Mucosa of stomach (tissue), 1 donor: ENCODE data around the gene RAB3A.

Experiments used
- H3K27me3 ChIP-seq: one replicate; pipeline ENCODE4 v1.7.0; 2013; ENCODE audit warnings: mild to moderate bottlenecking, low read length; ENCODE audit not compliant: control insufficient read depth, insufficient read depth
- H3K36me3 ChIP-seq: one replicate; pipeline ENCODE4 v1.7.0; 2013; ENCODE audit warnings: low read length; ENCODE audit not compliant: control insufficient read depth, insufficient read depth
- H3K4me1 ChIP-seq: one replicate; pipeline ENCODE4 v1.7.0; 2013; ENCODE audit warnings: mild to moderate bottlenecking, low read length; ENCODE audit not compliant: control insufficient read depth, insufficient read depth
- H3K4me3 ChIP-seq: one replicate; pipeline ENCODE4 v1.7.0; 2013; ENCODE audit warnings: low read length
- H3K9ac ChIP-seq: one replicate; pipeline ENCODE4 v1.7.0; 2013; ENCODE audit warnings: mild to moderate bottlenecking, low read length, moderate library complexity
- H3K9me3 ChIP-seq: one replicate; pipeline ENCODE4 v1.7.0; 2013; ENCODE audit warnings: mild to moderate bottlenecking, low read length, moderate library complexity; ENCODE audit not compliant: control insufficient read depth
- donor health status: Pancreatic carcinoma.

Gene RAB3A

DNA sequence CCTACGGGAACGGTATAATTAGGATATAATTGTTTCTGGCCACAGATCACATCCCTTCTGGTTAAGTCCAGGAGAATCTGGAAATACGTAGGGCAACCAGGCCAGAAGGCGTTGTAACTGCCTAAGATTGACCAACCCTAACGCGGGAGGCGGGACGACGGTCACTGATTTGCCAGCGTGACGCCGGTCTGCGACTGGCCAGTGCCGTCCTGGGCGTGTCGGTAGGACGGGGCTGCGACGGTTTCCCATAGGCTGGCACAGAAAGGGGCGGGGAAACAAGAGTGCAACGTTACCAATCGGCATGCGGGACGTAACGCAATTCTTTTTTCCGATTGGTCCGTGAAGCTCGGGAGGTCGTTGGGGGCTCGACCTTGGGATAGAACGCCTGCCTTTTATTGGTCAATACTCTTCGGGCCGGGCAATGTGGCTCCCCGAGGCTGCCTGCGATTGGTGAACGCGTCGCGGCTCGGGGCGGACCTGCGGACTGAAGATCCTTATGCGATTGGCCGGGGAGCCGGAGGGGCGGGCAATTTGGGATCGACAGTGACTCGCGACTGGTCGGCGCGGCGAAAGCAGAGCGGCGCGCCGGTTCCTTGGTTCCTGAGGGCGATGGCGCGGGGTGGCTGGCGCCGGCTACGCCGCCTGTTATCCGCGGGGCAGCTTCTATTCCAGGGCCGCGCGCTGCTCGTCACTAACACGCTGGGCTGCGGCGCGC lies 11.0 kb downstream of the RAB3A start, which contains the start of gene MPV17L2:
MPV17L2 (plus strand) TSS at position 546 of the 715 bp plus-strand sequence; CDS start at position 610, 64 bp downstream.
- Histone ChIP-seq H3K36me3 (no peaks in the 10 kb centered on the region), H3K9me3 (no peaks in the 10 kb centered on the region), H3K27me3 (no peaks in the 10 kb centered on the region), H3K4me3 (peak within 1 kb of the TSS; percentile 74), H3K4me1 (peaks cover 14% of the 10 kb centered on the region), H3K9ac (peak within 1 kb of the TSS; percentile 75)

DNA sequence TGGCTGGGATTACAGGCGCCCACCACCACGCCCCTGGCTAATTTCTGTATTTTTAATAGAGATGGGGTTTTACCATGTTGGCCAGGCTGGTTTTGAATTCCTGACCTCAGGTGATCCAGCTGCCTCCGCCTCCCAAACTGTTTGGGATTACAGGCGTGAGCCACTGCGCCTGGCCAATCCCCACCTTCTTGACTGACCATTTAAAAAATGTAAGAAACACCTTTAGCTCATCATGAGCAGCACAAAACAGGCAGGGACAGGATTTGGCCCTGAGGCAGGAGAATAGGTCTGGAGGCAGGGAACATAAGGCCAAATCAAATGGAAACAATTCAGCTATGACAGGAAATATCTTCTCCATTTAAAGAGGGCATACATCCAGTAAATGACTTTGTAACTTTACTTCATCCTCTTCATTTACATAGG lies 12.2 kb downstream of the RAB3A start:
- Histone ChIP-seq H3K9ac (peak overlapping the region; percentile 75), H3K36me3 (no peaks in the 10 kb centered on the region), H3K4me3 (peak overlapping the region; percentile 29), H3K27me3 (no peaks in the 10 kb centered on the region), H3K9me3 (no peaks in the 10 kb centered on the region), H3K4me1 (peaks cover 14% of the 10 kb centered on the region)

DNA sequence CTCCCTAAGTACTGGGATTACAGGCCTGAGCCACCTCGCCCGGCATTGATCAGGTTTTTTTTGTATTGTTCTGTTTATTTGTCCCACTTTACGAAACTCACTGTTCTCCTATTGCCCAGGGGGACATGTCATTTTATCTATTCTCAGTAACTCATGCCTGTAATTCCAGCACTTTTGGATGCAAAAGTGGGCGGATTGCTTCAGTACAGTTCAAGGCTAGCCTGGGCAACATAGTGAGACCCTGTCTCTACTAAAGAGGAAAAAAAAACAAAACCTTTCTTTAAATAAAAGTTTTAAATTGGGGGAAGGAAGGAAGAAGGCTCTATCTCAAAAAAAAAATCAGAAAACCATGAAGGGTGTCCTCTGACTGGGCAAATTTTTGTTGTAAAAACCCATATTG lies 13.6 kb downstream of the RAB3A start:
- peaks cover 14% of the 10 kb centered on the region for H3K4me1 ChIP-seq
- no peaks in the 10 kb centered on the region for H3K27me3 ChIP-seq
- H3K9ac ChIP-seq, result no peak overlapping the region
- H3K4me3 ChIP-seq, result no peak overlapping the region
- no peaks in the 10 kb centered on the region for H3K9me3 ChIP-seq
- H3K36me3 ChIP-seq, result no peaks in the 10 kb centered on the region

DNA sequence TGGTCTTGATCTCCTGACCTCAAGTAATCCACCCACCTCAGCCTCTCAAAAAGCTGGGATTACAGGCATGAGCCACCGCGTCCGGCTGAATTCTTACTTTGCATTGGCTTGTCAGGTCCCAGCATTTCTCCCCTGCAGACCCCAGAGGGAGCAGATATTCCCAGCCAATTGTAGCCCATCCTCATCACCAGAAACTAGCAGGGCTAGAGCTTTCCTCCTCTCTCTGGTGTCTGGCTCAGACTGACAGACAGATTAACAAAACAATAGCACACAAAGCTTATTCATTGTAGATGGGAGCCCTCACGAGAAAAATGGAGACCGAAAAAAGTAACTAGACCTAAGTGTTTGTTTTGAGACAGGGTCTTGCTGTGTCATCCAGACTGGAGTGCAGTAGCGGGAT lies 18.3 kb downstream of the RAB3A start:
- Histone ChIP-seq H3K27me3 (no peaks in the 10 kb centered on the region), H3K4me1 (no peaks in the 10 kb centered on the region)

DNA sequence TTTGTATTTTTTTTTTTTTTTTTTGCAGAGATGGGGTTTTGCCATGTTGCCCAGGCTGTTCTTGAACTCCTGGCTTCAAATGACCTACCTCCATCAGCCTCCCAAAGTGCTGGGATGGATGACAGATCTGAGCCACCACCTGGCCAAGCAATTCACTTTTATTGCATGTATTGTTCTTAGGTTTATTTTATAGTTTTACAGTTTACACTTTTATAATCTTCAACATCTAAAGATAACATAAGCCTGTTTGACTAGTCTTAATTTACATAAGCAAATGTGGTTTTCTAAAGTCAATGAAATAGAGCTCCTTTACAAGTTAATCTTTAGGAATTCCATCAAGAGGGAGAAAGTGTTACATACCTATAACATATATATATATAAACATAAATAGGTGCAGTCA lies 20.3 kb downstream of the RAB3A start:
- H3K9me3 ChIP-seq, result no peaks in the 10 kb centered on the region
- H3K36me3 ChIP-seq, result no peaks in the 10 kb centered on the region
- H3K4me3 ChIP-seq, result no peak overlapping the region
- H3K27me3 ChIP-seq, result no peaks in the 10 kb centered on the region
- H3K9ac ChIP-seq, result no peak overlapping the region
- H3K4me1 ChIP-seq, result no peaks in the 10 kb centered on the region

More for the DNA sequence above, 18.3 kb downstream of the RAB3A start:
- H3K9me3 ChIP-seq, result no peaks in the 10 kb centered on the region
- no peak overlapping the region for H3K4me3 ChIP-seq
- H3K9ac ChIP-seq, result no peak overlapping the region
- no peaks in the 10 kb centered on the region for H3K36me3 ChIP-seq

DNA sequence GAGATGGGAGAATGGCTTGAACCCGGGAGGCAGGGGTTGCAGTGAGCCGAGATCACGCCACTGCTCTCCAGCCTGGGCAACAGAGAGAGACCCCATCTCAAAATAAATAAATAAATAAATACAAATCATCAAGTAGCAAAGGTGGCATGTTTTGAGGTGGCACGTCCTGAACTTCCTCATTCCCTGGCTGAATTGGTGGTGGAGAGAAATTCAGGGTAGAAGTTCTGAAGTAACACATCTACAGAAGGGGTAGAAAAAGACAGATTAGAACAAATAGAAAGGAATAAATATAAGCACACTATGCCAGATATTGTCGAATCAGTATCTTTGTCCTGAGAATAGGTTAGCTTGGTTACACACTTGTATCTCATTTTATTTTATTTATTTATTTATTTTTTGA lies 23.9 kb downstream of the RAB3A start:
- H3K27me3 ChIP-seq, result no peaks in the 10 kb centered on the region
- H3K36me3 ChIP-seq, result no peaks in the 10 kb centered on the region
- H3K9me3 ChIP-seq, result no peaks in the 10 kb centered on the region
- H3K9ac ChIP-seq, result no peak overlapping the region
- peaks cover 2% of the 10 kb centered on the region for H3K4me1 ChIP-seq
- H3K4me3 ChIP-seq, result no peak overlapping the region

DNA sequence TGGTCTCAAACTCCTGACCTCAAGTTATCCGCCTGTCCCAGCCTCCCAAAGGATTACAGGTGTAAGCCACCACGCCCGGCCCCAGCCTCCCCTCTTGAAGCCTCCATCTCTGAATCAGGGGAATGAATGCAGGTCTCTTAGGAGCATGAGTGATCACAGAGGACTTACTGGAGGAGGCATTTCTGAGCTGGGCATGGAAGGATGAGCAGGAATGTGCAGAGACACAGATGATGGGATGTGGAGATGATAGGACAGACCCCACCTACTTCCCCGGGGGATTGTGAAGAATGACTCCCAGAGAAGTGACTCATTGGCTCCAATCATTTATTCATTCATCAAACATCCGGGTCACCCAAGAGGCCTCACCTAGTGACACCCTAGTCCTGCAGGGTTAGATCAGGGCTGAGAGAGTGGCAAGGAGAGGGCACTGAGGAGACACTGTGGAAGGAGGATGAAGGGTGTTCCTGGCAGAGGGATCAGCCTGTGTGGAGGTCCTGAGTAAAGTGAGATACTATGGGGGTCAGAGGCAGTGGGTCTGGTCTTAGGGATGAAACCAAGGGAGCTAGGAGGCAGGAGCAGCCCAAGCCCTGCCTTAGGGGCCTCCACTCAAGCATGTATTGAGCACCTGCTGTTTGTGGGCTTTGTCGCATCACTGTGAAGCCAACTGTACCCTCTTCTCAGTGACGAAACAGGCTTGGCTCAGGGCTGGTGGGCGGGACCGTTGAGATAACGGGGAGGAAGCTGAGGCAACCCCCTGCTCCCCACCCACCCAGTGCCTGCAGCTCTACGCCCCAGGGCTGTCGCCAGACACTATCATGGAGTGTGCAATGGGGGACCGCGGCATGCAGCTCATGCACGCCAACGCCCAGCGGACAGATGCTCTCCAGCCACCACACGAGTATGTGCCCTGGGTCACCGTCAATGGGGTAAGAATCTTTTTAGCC lies 27.2 kb downstream of the RAB3A start:
- no peaks in the 10 kb centered on the region for H3K9me3 ChIP-seq
- H3K36me3 ChIP-seq, result no peaks in the 10 kb centered on the region
- peaks cover 16% of the 10 kb centered on the region for H3K4me1 ChIP-seq
- H3K4me3 ChIP-seq, result no peak overlapping the region
- no peak overlapping the region for H3K9ac ChIP-seq
- H3K27me3 ChIP-seq, result no peaks in the 10 kb centered on the region

DNA sequence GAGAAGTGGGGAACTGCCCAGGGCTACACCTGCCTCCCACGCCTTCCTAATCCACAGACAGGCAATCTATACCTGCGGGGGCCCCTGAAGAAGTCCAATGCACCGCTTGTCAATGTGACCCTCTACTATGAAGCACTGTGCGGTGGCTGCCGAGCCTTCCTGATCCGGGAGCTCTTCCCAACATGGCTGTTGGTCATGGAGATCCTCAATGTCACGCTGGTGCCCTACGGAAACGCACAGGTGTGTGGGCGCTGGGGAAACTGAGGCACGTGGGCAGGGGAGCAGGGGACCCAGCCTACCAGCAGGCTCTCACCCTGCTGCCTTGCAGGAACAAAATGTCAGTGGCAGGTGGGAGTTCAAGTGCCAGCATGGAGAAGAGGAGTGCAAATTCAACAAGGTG lies 28.9 kb downstream of the RAB3A start:
- Histone ChIP-seq H3K4me1 (peaks cover 16% of the 10 kb centered on the region), H3K9me3 (no peaks in the 10 kb centered on the region), H3K27me3 (no peaks in the 10 kb centered on the region), H3K4me3 (no peak overlapping the region), H3K36me3 (no peaks in the 10 kb centered on the region), H3K9ac (no peak overlapping the region)

DNA sequence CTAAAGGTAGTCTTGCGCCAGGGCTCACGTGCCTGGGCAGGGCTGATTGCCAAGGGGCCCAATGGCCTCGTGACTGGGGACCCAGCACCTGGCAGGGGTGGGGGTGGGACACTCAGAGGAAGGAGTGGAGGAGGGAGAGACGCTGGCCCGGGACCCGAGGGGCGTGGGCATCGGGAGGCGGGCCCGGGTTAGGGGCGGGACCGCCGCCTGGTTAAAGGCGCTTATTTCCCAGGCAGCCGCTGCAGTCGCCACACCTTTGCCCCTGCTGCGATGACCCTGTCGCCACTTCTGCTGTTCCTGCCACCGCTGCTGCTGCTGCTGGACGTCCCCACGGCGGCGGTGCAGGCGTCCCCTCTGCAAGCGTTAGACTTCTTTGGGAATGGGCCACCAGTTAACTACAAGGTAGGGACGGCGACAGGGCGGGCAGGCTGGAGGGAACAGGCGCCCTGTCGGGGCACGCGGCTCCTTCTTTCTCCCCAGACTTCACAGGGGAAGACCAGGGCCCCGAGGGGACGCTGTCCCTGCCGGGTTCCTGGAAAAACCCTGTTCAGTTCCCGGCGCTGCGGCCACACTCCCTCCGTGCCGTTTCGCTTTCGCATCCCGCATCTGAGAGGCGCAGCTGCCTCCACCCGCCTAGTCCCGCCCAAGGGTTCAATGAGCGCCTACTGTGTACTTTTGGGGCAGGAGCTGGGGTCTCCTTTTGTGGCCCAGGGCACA lies 30.1 kb downstream of the RAB3A start, which contains the start of gene IFI30:
IFI30 (plus strand) TSS at position 242 of the 717 bp plus-strand sequence; CDS start at position 271, 29 bp downstream.
- Histone ChIP-seq H3K36me3 (no peaks in the 10 kb centered on the region), H3K9me3 (no peaks in the 10 kb centered on the region), H3K4me1 (peaks cover 16% of the 10 kb centered on the region), H3K27me3 (no peaks in the 10 kb centered on the region), H3K4me3 (peak within 1 kb of the TSS; percentile 67), H3K9ac (peak within 1 kb of the TSS; percentile 65)

DNA sequence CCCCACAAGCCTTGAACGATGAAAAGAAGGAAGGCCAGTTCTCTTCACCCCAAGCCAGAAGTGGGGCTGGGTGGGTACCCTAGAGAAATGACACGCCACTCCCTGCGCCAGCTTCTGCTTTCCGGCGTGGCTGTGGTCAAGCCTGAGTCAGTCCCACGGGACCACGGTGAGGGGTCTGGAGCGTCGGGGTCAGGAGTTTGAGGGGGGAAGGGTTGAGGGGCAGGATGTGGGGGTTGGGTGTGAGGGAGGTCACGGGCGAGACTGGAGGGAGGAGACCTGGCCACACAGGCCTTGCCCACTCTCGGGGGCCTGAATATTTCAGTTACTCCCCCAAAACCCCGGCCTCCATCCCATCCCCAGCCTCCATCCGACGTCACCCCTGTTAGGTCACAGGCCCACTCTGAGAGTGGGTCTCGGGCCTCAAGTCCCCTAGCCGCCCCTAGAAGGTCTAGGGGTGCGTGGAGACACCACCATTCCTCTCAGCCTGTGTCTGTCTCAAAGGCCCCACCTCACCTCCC lies 30.7 kb downstream of the RAB3A start:
- Histone ChIP-seq H3K4me3 (peak overlapping the region; percentile 67), H3K9ac (peak overlapping the region; percentile 65), H3K27me3 (no peaks in the 10 kb centered on the region), H3K4me1 (peaks cover 16% of the 10 kb centered on the region), H3K9me3 (no peaks in the 10 kb centered on the region), H3K36me3 (no peaks in the 10 kb centered on the region)

DNA sequence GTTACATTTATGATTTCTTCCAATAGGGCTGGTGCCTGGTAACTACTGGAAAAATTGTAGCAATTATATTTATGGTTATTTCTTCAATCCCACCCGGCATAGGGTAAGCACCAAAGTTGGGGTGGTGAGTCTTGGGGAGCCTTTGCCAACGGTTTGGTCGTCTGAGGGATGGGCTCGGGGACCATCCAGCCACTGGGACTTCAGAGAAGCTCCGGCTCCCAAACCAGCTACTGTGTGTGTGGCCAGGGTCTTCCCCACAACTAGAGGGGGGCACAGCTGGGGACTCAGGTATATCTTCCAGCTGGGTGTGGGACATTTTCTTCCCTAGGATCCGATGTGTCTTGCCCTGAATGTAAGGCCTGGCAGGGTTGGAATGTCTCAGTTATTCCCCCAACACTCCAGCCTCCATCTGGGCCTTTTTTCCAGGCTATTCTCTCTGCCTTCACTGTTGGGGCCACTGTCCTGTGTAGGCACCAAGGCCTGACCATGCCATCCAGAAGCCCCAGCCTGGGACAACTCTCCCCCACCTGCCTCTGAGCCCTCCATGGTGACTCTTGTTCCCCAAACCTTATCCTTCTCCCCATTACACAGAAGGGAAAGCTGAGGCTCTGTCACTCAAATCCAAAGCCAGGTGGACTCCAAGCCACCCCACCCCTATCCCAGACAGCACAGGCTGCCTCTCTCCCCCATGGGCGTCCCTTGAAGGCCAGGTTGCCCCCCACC lies 31.4 kb downstream of the RAB3A start:
- peaks cover 16% of the 10 kb centered on the region for H3K4me1 ChIP-seq
- H3K4me3 ChIP-seq, result no peak overlapping the region
- no peak overlapping the region for H3K9ac ChIP-seq
- H3K9me3 ChIP-seq, result no peaks in the 10 kb centered on the region
- H3K27me3 ChIP-seq, result no peaks in the 10 kb centered on the region
- no peaks in the 10 kb centered on the region for H3K36me3 ChIP-seq
